B cell (primary cell): ENCODE data around the gene ANKS1A. TPM values are rescaled to one million over a fixed set of nuclear protein-coding genes. Genes with fewer than 3 reads are reported as not detected.

Experiments used
- ATAC-seq: fragments of 200-7000 bp; cut with Tn5 transposase; one replicate; pipeline ENCODE4 v1.10.0; 2021; ENCODE audit warnings: low read depth, mild to moderate bottlenecking, moderate number of reproducible peaks, moderate library complexity
- CTCF ChIA-PET: fragments of 350-600 bp; sonication (Branson Sonifier 250); formaldehyde crosslinking; loops from one replicate; lab custom pipeline; 2021; ENCODE audit warnings: antibody characterized with exemption, inconsistent platforms; lab: Charles Lee
- POLR2A ChIA-PET: fragments of 350-600 bp; sonication (Branson Sonifier 250); formaldehyde crosslinking; loops from one replicate; lab custom pipeline; 2021; ENCODE audit warnings: antibody characterized with exemption; lab: Charles Lee
- DNase-seq: peaks from one replicate; pipeline ENCODE4 v3.0.0; 2013
- H2AFZ ChIP-seq: 2 replicates; pipeline ENCODE4 v1.6.1; 2012; ENCODE audit warnings: mild to moderate bottlenecking, low read depth, low read length; ENCODE audit not compliant: insufficient read depth, poor library complexity, severe bottlenecking
- H3K27ac ChIP-seq, 2 donors: 1 replicate in 1 of 2; 2 replicates in 1 of 2; pipeline ENCODE4 v1.5.1; 2012 to 2013; ENCODE audit warnings: low read length in 2 of 2, mild to moderate bottlenecking in 2 of 2, moderate library complexity in 1 of 2
- H3K27me3 ChIP-seq, 4 experiments: fragments of 200-600 bp in 1 of 4; sonication (generic) in 1 of 4; replicated peaks in 1 of 4; 1 replicate in 2 of 4; 2 replicates in 2 of 4; pipeline versions ENCODE4 v1.6.1 to v1.7.0; 2013 to 2016; ENCODE audit warnings: low read length in 3 of 4, mild to moderate bottlenecking in 2 of 4, mixed read lengths in 1 of 4, moderate library complexity in 1 of 4; ENCODE audit not compliant: insufficient read depth in 4 of 4, control insufficient read depth in 3 of 4; ENCODE audit errors: control extremely low read depth in 1 of 4
- H3K36me3 ChIP-seq, 2 experiments: replicated peaks in 1 of 2; 1 replicate in 1 of 2; 2 replicates in 1 of 2; pipeline versions ENCODE4 v1.6.1 to v1.7.1; 2013; ENCODE audit warnings: low read length in 1 of 2; ENCODE audit not compliant: insufficient read depth in 2 of 2, control insufficient read depth in 1 of 2; ENCODE audit errors: control extremely low read depth in 1 of 2, extremely low read depth in 1 of 2
- H3K4me1 ChIP-seq, 2 donors: fragments of 200-600 bp in 1 of 2; sonication (generic) in 1 of 2; 1 replicate in 1 of 2; 2 replicates in 1 of 2; pipeline versions ENCODE4 v1.5.1 to v1.6.1; 2013 to 2017; ENCODE audit warnings: low read length in 2 of 2; ENCODE audit not compliant: control insufficient read depth in 2 of 2, insufficient read depth in 2 of 2
- H3K4me2 ChIP-seq: replicated peaks from 2 replicates; pipeline ENCODE3; 2012; ENCODE audit warnings: mild to moderate bottlenecking, low read depth, low read length; ENCODE audit not compliant: poor library complexity, severe bottlenecking
- H3K4me3 ChIP-seq, 5 experiments: fragments of 200-600 bp in 1 of 5; sonication (generic) in 1 of 5; 1 replicate in 3 of 5; 2 replicates in 2 of 5; pipeline versions ENCODE4 v1.5.1 to v1.7.0; 2011 to 2016; ENCODE audit warnings: low read length in 4 of 5, mild to moderate bottlenecking in 4 of 5, low read depth in 2 of 5, control low read depth in 1 of 5, moderate library complexity in 1 of 5; ENCODE audit not compliant: insufficient read depth in 1 of 5; ENCODE audit errors: control extremely low read depth in 1 of 5, extremely low read depth in 1 of 5
- H3K79me2 ChIP-seq: fragments of 200-600 bp; sonication (generic); one replicate; pipeline ENCODE4 v1.6.0; 2016; ENCODE audit warnings: low read length; ENCODE audit not compliant: control insufficient read depth, insufficient read depth
- H3K9ac ChIP-seq: fragments of 200-600 bp; sonication (generic); 2 replicates; pipeline ENCODE4 v1.6.1; 2017; ENCODE audit warnings: mild to moderate bottlenecking, low read length, moderate library complexity
- H3K9me3 ChIP-seq, 3 donors: one replicate each; pipeline versions ENCODE4 v1.6.1 to v1.7.1; 2013; ENCODE audit warnings: low read length in 2 of 3; ENCODE audit not compliant: control insufficient read depth in 2 of 3, insufficient read depth in 1 of 3; ENCODE audit errors: control extremely low read depth in 1 of 3
- H4K20me1 ChIP-seq: 2 replicates; pipeline ENCODE4 v1.6.0; 2012; ENCODE audit warnings: mild to moderate bottlenecking, low read length; ENCODE audit not compliant: insufficient read depth, control insufficient read depth, poor library complexity, severe bottlenecking
- H3K27ac Mint-ChIP-seq: one replicate; pipeline ENCODE4 v1.8.0; 2021; ENCODE audit warnings: mixed read lengths
- H3K27me3 Mint-ChIP-seq: one replicate; pipeline ENCODE4 v1.8.0; 2021; ENCODE audit warnings: mixed read lengths
- H3K4me1 Mint-ChIP-seq: one replicate; pipeline ENCODE4 v1.8.0; 2021; ENCODE audit warnings: mixed read lengths
- H3K4me3 Mint-ChIP-seq: one replicate; pipeline ENCODE4 v1.8.0; 2021; ENCODE audit warnings: mixed read lengths
- H3K9me3 Mint-ChIP-seq: one replicate; pipeline ENCODE4 v1.8.0; 2022; ENCODE audit warnings: mixed read lengths; ENCODE audit not compliant: insufficient read depth
- EZH2 ChIP-seq: IDR thresholded peaks from 2 replicates; pipeline ENCODE4 v1.6.1; 2012; ENCODE audit warnings: borderline replicate concordance, low read depth, mild to moderate bottlenecking, moderate library complexity, low read length; ENCODE audit not compliant: insufficient read depth, poor library complexity, severe bottlenecking
- WGBS: methylation state at CpG from one replicate; pipeline ENCODE4 v1.1.5; 2013; ENCODE audit warnings: missing lambda C conversion rate; ENCODE audit not compliant: insufficient coverage; 5-methylcytosine and 5-hydroxymethylcytosine counted together
- intact Hi-C: fragments of 100-400 bp; cut with micrococcal nuclease; formaldehyde crosslinking; loops from one replicate; pipeline ENCODE4 v1.10.0; 2022
- polyA plus RNA-seq: library from polyadenylated mRNA; depleted of rRNA; stranded (reverse); fragments of >200 nt; gene quantifications from 2 replicates; pipeline ENCODE4 v1.2.3, GENCODE V29; 2012
- total RNA-seq, 2 donors: library from RNA; stranded (reverse); fragments of 120-200 nt in 1 of 2; gene quantifications; 1 replicate in 1 of 2; 2 replicates in 1 of 2; pipeline versions ENCODE4 v1.2.3 to v1.2.4, GENCODE V29; 2013 to 2022
- TF ChIP-seq, protein P1 (sequence below): fragments of 200-600 bp; IDR thresholded peaks from one replicate; pipeline ENCODE4 v1.8.0; 2022; ENCODE audit warnings: antibody characterized with exemption, mild to moderate bottlenecking

Gene ANKS1A
- total and polyA plus RNA-seq, 2 donors (not counting 1 experiment from before 2014, with no cell fraction given) = 3.4 to 19.7 TPM

DNA sequence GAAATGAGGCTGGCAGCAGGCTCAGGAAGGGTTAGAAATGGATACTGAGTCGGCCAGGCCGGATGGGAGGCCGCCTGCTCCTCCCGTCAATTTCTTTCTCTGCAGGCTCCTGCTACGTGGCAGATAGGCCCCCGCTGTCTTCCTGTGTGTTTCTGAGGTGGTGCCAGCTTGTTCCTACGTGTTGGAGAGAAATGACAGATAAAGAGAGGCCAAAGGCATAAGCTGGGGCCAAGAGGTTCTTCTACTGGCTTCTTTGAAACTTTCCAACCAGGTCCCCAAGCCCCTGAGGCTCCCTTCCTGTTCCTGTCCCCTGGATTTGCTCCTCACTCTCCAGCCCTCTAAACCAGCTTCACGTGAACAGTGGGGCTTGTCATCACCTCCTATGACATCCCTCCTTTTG is 175.2 kb downstream of the ANKS1A start:
- CTCF ChIA-PET = no interaction called here
- no peak for ATAC-seq
- H3K9ac ChIP-seq = no peak overlapping the region

DNA sequence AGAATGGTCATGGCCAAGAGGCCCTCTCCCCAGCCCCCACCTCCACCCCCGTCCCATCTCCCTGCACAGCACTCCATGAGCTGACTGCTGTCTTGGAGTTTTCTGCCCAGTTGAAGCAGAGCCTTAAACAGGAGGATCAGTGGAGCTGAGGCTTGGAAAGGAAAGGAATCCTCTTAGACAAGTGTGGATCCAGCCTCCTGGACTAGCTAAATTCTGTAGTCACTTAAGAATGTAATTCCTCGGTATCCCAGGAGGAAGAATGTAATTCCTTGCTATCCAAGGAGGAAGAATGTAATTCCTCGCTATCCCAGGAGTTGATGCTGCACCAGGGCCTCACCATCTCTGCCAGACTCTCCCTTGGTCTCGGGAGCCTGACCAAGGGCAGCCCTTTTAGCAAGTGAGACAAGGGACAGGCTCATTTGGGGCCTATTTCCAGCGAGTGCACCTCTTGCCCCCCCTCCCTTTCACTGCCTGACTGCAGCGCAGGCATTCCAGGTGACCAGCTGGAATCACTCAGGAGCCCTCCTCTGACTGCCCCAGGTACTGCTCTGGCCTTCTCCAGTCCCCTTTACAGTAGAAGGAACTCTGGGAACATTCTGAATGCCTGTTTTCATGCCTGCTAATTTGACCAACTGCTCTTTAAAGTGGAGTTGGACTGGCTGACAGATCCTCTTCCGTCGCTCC is 175.8 kb downstream of the ANKS1A start:
- H3K27ac Mint-ChIP-seq = no peak overlapping the region
- ATAC-seq = no peak
- H3K9ac ChIP-seq = no peak overlapping the region
- no peak overlapping the region for H2AFZ ChIP-seq
- no peak overlapping the region for H3K4me3 Mint-ChIP-seq
- no peaks in the 10 kb centered on the region for H3K79me2 ChIP-seq
- H3K36me3 ChIP-seq = peaks cover 0 to 7% of the 10 kb centered on the region in 2 experiments
- H4K20me1 ChIP-seq = no peaks in the 10 kb centered on the region
- no peaks in the 10 kb centered on the region for H3K4me1 ChIP-seq
- intact Hi-C loops = no loop called here
- H3K4me1 Mint-ChIP-seq = no peaks in the 10 kb centered on the region
- DNase-seq = no peak
- 98% methylated on average over 8 of the region's 8 CpGs for WGBS
- no peaks in the 10 kb centered on the region for H3K27me3 ChIP-seq
- no peak overlapping the region for H3K27ac ChIP-seq
- H3K27me3 Mint-ChIP-seq = no peaks in the 10 kb centered on the region
- ChIA-PET CTCF (interaction anchor here (0.5 kb wide), 1 partner anchor 603 kb away, joined by 3 read pairs; no protein-coding TSS in a partner anchor), POLR2A (no interaction called here)
- H3K9me3 Mint-ChIP-seq = no peaks in the 10 kb centered on the region
- no peak overlapping the region for H3K4me3 ChIP-seq
- no peak overlapping the region for H3K4me2 ChIP-seq
- TF ChIP-seq EZH2 = no peak
- TF ChIP-seq, protein P1, sequence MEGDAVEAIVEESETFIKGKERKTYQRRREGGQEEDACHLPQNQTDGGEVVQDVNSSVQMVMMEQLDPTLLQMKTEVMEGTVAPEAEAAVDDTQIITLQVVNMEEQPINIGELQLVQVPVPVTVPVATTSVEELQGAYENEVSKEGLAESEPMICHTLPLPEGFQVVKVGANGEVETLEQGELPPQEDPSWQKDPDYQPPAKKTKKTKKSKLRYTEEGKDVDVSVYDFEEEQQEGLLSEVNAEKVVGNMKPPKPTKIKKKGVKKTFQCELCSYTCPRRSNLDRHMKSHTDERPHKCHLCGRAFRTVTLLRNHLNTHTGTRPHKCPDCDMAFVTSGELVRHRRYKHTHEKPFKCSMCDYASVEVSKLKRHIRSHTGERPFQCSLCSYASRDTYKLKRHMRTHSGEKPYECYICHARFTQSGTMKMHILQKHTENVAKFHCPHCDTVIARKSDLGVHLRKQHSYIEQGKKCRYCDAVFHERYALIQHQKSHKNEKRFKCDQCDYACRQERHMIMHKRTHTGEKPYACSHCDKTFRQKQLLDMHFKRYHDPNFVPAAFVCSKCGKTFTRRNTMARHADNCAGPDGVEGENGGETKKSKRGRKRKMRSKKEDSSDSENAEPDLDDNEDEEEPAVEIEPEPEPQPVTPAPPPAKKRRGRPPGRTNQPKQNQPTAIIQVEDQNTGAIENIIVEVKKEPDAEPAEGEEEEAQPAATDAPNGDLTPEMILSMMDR = no peak
- no peaks in the 10 kb centered on the region for H3K9me3 ChIP-seq

More for the DNA sequence above, 175.2 kb downstream of the ANKS1A start:
- H3K4me1 Mint-ChIP-seq = no peaks in the 10 kb centered on the region
- Histone ChIP-seq H3K27me3 (no peaks in the 10 kb centered on the region), H3K27ac (no peak overlapping the region), H2AFZ (no peak overlapping the region), H4K20me1 (no peaks in the 10 kb centered on the region), H3K4me1 (no peaks in the 10 kb centered on the region), H3K4me3 (no peak overlapping the region), H3K79me2 (no peaks in the 10 kb centered on the region), H3K9me3 (no peaks in the 10 kb centered on the region), H3K36me3 (peaks cover 0 to 7% of the 10 kb centered on the region in 2 experiments), H3K4me2 (no peak overlapping the region)
- 83% methylated on average over 6 of the region's 8 CpGs for WGBS
- TF ChIP-seq EZH2 = no peak
- TF ChIP-seq, protein P1 = no peak
- H3K27ac Mint-ChIP-seq = no peak overlapping the region
- intact Hi-C loops = no loop called here
- no peaks in the 10 kb centered on the region for H3K9me3 Mint-ChIP-seq
- POLR2A ChIA-PET = no interaction called here
- no peak for DNase-seq
- H3K27me3 Mint-ChIP-seq = no peaks in the 10 kb centered on the region
- H3K4me3 Mint-ChIP-seq = no peak overlapping the region
